Pancreas (tissue), 10 donors: ENCODE data around the gene ASIP. TPM values are rescaled to one million over a fixed set of nuclear protein-coding genes. Genes with fewer than 3 reads are reported as not detected.
"Not testable (repeated sequence)": the region's sequence is repeated elsewhere in the genome, so short reads cannot be mapped to it uniquely, and the experiment has no call there.

Source experiments
- ATAC-seq, 4 donors: fragments of 200-7000 bp; cut with Tn5 transposase; one replicate each; pipeline versions ENCODE4 v1.8.0 to v1.9.1; 2020; ENCODE audit warnings: mild to moderate bottlenecking in 4 of 4, moderate library complexity in 4 of 4
- DNase-seq, 6 donors: peaks; one replicate each; pipeline ENCODE4 v3.0.0-alpha.2; 2020
- FAIRE-seq: peaks from 2 replicates; lab custom pipeline; 2012; peaks lifted over from hg19 to GRCh38; lab: Jason Lieb, UNC
- H3K27ac ChIP-seq, 4 donors: fragments of 200-600 bp; sonication (generic); 1 replicate in 3 of 4; 2 replicates in 1 of 4; pipeline versions ENCODE4 v1.5.0 to v1.8.0; 2020
- H3K27me3 ChIP-seq, 4 donors: fragments of 200-600 bp; one replicate each; pipeline ENCODE4 v1.8.0; 2021
- H3K36me3 ChIP-seq, 3 donors: fragments of 200-600 bp; sonication (generic) in 1 of 3; one replicate each; pipeline versions ENCODE4 v1.5.0 to v1.8.0; 2020 to 2021
- H3K4me1 ChIP-seq, 3 donors: fragments of 200-600 bp; one replicate each; pipeline ENCODE4 v1.8.0; 2021
- H3K4me3 ChIP-seq, 4 donors: fragments of 200-600 bp; sonication (generic) in 2 of 4; one replicate each; pipeline versions ENCODE4 v1.5.0 to v1.8.0; 2020 to 2021
- H3K9me3 ChIP-seq, 4 donors: fragments of 200-600 bp; one replicate each; pipeline ENCODE4 v1.8.0; 2021
- CTCF ChIP-seq, 4 donors: fragments of 200-600 bp; sonication (generic) in 3 of 4; IDR thresholded peaks; one replicate each; pipeline versions ENCODE4 v1.5.0 to v1.8.0; 2021; ENCODE audit warnings: antibody characterized with exemption in 4 of 4
- WGBS, 2 donors: extraction: QIAGEN DNeasy Blood & Tissue Kit; methylation state at CpG; one replicate each; pipeline ENCODE4 v1.1.7; 2013; 5-methylcytosine and 5-hydroxymethylcytosine counted together
- intact Hi-C, 3 donors: fragments of 100-400 bp; cut with DNase I; formaldehyde crosslinking; loops; one replicate each; pipeline versions ENCODE4 v1.11.1 to v1.14.2; 2022
- polyA plus RNA-seq, 2 donors: library from polyadenylated mRNA; stranded (reverse); fragments of 200-250 nt; gene quantifications; one replicate each; pipeline ENCODE4 v1.2.3, GENCODE V29; 2013
- total RNA-seq, 6 donors: library from RNA; stranded (reverse); fragmentation: NEBNext Ultra II Directional in 4 of 6; extraction: Animal tissue kit (Norgen Biotek cat#: 25700) in 4 of 6; gene quantifications; one replicate each; pipeline versions ENCODE4 v1.2.1 to v1.2.4, GENCODE V29; 2021 to 2023
- donor health status: healthy with polysubstance abuse.
- donor health status: DM: no; HTN: no; CAD: no; lungs with moderate emphysema.
- donor health status: DM: no; HTN: no; CAD: no.
- donor health status: control.
- donor health status: control.
- donor health status: Bipolar disorder and iron deficiency.
- donor health status: DM: yes; HTN: yes; CAD: no.
- donor health status: DM: no; HTN: no; CAD: no.
- donor health status: DM: no; HTN: no; CAD: no.
- donor health status: DM: yes; HTN: yes; CAD: no.

Gene ASIP
- total RNA-seq (not detected), polyA plus RNA-seq (not detected)

DNA sequence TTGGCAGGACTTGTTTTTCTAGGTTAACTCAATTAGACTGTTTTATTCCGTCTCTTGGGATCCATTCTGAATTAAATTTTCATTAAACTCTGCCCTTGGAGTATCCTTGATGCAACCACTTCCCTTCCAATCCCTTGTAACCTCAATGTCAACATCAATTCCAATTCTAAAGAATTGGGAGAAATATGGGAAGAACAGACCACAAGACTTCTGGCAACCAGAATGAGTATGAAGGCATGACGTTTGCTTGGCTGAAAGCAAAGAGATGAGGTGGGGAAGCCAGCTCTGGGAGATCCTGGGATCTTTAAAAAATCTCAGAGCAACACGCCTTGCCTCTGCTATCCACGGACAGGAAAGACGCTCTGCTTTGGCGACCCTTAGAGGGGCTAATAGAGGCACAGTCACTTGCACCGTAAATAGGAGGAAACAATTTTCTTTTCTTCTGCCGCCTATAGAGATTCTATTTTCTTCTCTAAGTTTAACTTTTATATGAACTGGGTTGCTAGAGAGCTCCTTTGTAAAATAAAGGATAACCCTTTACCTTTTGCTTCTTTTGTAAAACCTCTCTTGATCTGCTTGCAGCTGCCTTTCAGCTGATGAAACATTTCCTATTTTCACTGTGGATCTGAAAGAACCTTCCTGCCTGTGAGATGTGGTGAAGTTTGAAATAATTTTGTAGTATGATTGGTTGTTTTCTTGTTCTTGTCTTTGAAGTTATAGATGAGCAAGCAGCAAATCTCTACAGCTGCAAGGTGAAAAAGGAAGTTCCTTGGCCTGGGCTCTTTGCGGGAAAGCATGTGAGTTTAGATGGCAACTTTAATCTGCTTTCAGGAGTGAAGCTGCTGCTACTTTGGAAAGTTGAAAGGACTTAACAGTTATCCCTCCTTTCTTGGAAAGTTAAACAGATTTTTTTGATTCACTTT is at the start of gene ASIP:
Gene ASIP (plus strand): TSS at position 731 of the 923 bp plus-strand sequence. CDS start 18,952 bp downstream, outside the sequence.
- no peak within 1 kb of the TSS for H3K4me3 ChIP-seq
- FAIRE-seq (no peak), DNase-seq (no peak), ATAC-seq (no peak)
- intact Hi-C loops = no loop called here
- H3K27me3 ChIP-seq = no peaks in the 10 kb centered on the region
- H3K36me3 ChIP-seq = no peaks in the 10 kb centered on the region
- peaks cover 0 to 8% (median 0%) of the 10 kb centered on the region in 3 donors for H3K4me1 ChIP-seq
- TF ChIP-seq CTCF (IDR thresholded peaks at IDR 0.05) = no peak
- no peak within 1 kb of the TSS for H3K27ac ChIP-seq
- WGBS, 2 donors = 85 to 88% methylated on average over 9 of the region's 9 CpGs
- no peaks in the 10 kb centered on the region for H3K9me3 ChIP-seq

DNA sequence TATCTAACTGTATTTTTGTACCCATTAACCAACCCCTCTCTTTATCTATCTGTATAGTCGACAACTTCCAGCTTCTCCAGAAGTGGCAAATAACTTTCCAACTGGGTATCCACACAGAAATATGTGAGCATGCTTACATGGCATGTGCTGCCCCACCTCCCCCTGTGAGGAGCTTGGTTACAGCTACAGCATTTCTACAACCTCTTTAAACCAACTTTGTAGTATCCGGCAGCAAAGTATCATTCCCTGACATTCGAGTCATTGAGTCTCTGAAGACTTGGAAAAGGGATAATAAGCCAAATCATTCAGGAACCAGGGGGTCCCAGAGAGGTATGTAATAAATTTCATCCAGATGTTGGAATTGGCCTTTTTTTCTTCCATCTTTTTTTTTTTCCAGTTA is 48.2 kb upstream of the ASIP start:
- DNase-seq (no peak), FAIRE-seq (no peak), ATAC-seq (no peak)
- intact Hi-C loops = no loop called here
- Histone ChIP-seq H3K4me3 (no peak overlapping the region), H3K9me3 (no peaks in the 10 kb centered on the region), H3K36me3 (no peaks in the 10 kb centered on the region), H3K4me1 (no peaks in the 10 kb centered on the region), H3K27ac (no peak overlapping the region), H3K27me3 (no peaks in the 10 kb centered on the region)
- 64 to 70% methylated on average over 3 of the region's 3 CpGs for WGBS, 2 donors
- no peak for TF ChIP-seq CTCF (IDR thresholded peaks at IDR 0.05)

DNA sequence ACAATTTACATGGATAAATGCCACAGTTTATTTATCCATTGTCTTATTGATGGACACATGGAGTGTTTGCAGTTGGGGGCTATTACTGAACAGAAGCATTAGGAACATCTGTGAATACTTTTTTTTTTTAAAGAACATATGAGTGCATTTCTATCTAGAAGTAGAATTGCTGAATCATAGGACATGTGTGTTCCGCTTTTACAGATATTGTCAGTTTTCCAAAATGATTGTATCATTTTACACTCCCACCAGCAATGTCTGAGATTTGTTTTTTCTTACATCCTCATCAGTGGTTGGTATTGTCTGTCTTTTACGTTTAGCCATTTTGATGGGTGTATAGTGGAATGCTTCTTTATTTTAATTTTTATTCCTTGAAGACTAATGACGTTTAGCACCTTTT is 42.0 kb upstream of the ASIP start:
- intact Hi-C loops = no loop called here
- no peaks in the 10 kb centered on the region for H3K9me3 ChIP-seq
- H3K36me3 ChIP-seq = no peaks in the 10 kb centered on the region
- ATAC-seq (no peak), FAIRE-seq (no peak), DNase-seq (no peak)
- 55 to 81% methylated on average over 3 of the region's 3 CpGs for WGBS, 2 donors
- TF ChIP-seq CTCF (IDR thresholded peaks at IDR 0.05) = no peak
- H3K27ac ChIP-seq = no peak overlapping the region
- H3K4me1 ChIP-seq = no peaks in the 10 kb centered on the region
- H3K4me3 ChIP-seq = no peak overlapping the region
- H3K27me3 ChIP-seq = no peaks in the 10 kb centered on the region

DNA sequence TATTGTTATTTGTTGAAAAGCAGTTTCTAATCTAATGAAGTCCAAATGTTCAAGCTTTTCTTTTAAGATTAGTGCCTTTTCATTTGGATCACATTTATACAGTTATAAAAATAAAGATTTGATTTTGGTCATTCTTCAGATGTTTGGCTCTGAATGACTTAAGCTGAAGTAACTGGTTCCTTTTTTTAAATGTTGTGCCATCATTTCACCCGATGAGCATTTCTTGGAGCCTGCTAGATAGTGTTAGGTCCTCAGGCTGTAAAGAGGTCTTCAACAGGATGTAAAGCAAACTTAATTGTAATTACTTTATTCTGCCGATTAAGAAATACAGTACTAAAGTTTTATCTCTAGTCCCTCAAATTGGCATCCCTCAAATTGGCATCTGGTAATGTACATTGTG is 41.2 kb upstream of the ASIP start:
- Histone ChIP-seq H3K4me3 (no peak overlapping the region), H3K9me3 (no peaks in the 10 kb centered on the region), H3K27ac (no peak overlapping the region), H3K36me3 (no peaks in the 10 kb centered on the region), H3K4me1 (no peaks in the 10 kb centered on the region), H3K27me3 (no peaks in the 10 kb centered on the region)
- DNase-seq (no peak), FAIRE-seq (no peak), ATAC-seq (no peak)
- intact Hi-C loops = no loop called here
- no peak for TF ChIP-seq CTCF (IDR thresholded peaks at IDR 0.05)
- WGBS, 2 donors = 69 to 85% methylated on average over 2 of the region's 2 CpGs

GRCh38 chr20:34201531-34201930 is 39.7 kb upstream of the ASIP start:
- no peak for ATAC-seq
- no peaks in the 10 kb centered on the region for H3K9me3 ChIP-seq
- TF ChIP-seq CTCF (IDR thresholded peaks at IDR 0.05) = no peak
- H3K4me3 ChIP-seq = no peak overlapping the region
- intact Hi-C loops = no loop called here
- no peak for DNase-seq
- H3K4me1 ChIP-seq = no peaks in the 10 kb centered on the region
- no peaks in the 10 kb centered on the region for H3K27me3 ChIP-seq
- 54 to 66% methylated on average over 4 of the region's 4 CpGs for WGBS, 2 donors
- no peak for FAIRE-seq
- no peaks in the 10 kb centered on the region for H3K36me3 ChIP-seq
- no peak overlapping the region for H3K27ac ChIP-seq

- H3K4me1 ChIP-seq, H3K4me3 ChIP-seq, intact Hi-C loops, H3K9me3 ChIP-seq, FAIRE-seq, H3K27me3 ChIP-seq, H3K27ac ChIP-seq, DNase-seq, ATAC-seq, H3K36me3 ChIP-seq: not testable (repeated sequence)
- 78 to 81% methylated on average over 21 of the region's 21 CpGs for WGBS, 2 donors
These were observed 35.9 kb upstream of the ASIP start for GRCh38 chr20:34205172-34205880.
